Lung (tissue), 12 donors: ENCODE measurements around the gene OLR1. TPM values are rescaled to one million over a fixed set of nuclear protein-coding genes. Genes with fewer than 3 reads are reported as not detected.

Source experiments
- ATAC-seq: fragments of 200-7000 bp; cut with Tn5 transposase; one replicate; pipeline ENCODE4 v1.9.1; 2020; ENCODE audit warnings: moderate number of reproducible peaks; ENCODE audit not compliant: insufficient read depth, low FRiP score
- DNase-seq, 3 donors: peaks; one replicate each; pipeline ENCODE4 v3.0.0-alpha.2; 2013 to 2017
- H3K27ac ChIP-seq, 2 donors: one replicate each; pipeline ENCODE4 v1.5.1; 2013; ENCODE audit warnings: mild to moderate bottlenecking in 2 of 2, moderate library complexity in 2 of 2, control low read depth in 1 of 2, inconsistent platforms in 1 of 2, low read depth in 1 of 2, low read length in 1 of 2
- H3K27me3 ChIP-seq, 3 donors: one replicate each; pipeline ENCODE4 v1.5.1; 2013; ENCODE audit warnings: low read length in 2 of 3; ENCODE audit not compliant: control insufficient read depth in 3 of 3, insufficient read depth in 3 of 3
- H3K36me3 ChIP-seq, 4 donors: one replicate each; pipeline ENCODE4 v1.5.1; 2013; ENCODE audit warnings: low read length in 4 of 4, mild to moderate bottlenecking in 1 of 4, moderate library complexity in 1 of 4; ENCODE audit not compliant: control insufficient read depth in 4 of 4, insufficient read depth in 4 of 4
- H3K4me1 ChIP-seq, 5 donors: one replicate each; pipeline ENCODE4 v1.5.1; 2013; ENCODE audit warnings: low read length in 5 of 5, mild to moderate bottlenecking in 2 of 5, moderate library complexity in 1 of 5; ENCODE audit not compliant: control insufficient read depth in 5 of 5, insufficient read depth in 5 of 5
- H3K4me3 ChIP-seq: one replicate; pipeline ENCODE4 v1.5.1; 2013; ENCODE audit warnings: mild to moderate bottlenecking, control low read depth, moderate library complexity
- H3K9ac ChIP-seq, 2 donors: one replicate each; pipeline ENCODE4 v1.5.1; 2013; ENCODE audit warnings: low read length in 2 of 2, control low read depth in 1 of 2; ENCODE audit not compliant: insufficient read depth in 1 of 2
- H3K9me3 ChIP-seq, 4 donors: one replicate each; pipeline ENCODE4 v1.5.1; 2013; ENCODE audit warnings: low read length in 3 of 4, mild to moderate bottlenecking in 1 of 4, moderate library complexity in 1 of 4; ENCODE audit not compliant: control insufficient read depth in 4 of 4, insufficient read depth in 3 of 4
- WGBS, 2 donors: extraction: QIAGEN DNeasy Blood & Tissue Kit; methylation state at CpG; one replicate each; pipeline ENCODE4 v1.1.7; 2013; 5-methylcytosine and 5-hydroxymethylcytosine counted together
- polyA plus RNA-seq, 2 donors: library from polyadenylated mRNA; stranded (reverse); fragments of 200-250 nt; gene quantifications; one replicate each; pipeline ENCODE4 v1.2.1, GENCODE V29; 2013
- total RNA-seq, 2 donors: library from RNA; depleted of rRNA in 1 of 2; stranded (reverse); fragments of >200 nt in 1 of 2; gene quantifications; one replicate each; pipeline ENCODE4 v1.2.1, GENCODE V29; 2014 to 2021
- TF ChIP-seq, protein P1 (sequence below): IDR thresholded peaks from 2 replicates; pipeline ENCODE4 v1.5.1; 2012; ENCODE audit warnings: mild to moderate bottlenecking; ENCODE audit errors: control extremely low read depth, extremely low read depth
- donor health status: control.
- donor health status: control.
- donor health status: Bipolar disorder and iron deficiency.
- donor health status: healthy.
- donor health status: DM: yes; HTN: yes; CAD: no.

The OLR1 gene
- total and polyA plus RNA-seq, 4 donors = 11.3 to 52.1 (median 21.6) TPM

DNA sequence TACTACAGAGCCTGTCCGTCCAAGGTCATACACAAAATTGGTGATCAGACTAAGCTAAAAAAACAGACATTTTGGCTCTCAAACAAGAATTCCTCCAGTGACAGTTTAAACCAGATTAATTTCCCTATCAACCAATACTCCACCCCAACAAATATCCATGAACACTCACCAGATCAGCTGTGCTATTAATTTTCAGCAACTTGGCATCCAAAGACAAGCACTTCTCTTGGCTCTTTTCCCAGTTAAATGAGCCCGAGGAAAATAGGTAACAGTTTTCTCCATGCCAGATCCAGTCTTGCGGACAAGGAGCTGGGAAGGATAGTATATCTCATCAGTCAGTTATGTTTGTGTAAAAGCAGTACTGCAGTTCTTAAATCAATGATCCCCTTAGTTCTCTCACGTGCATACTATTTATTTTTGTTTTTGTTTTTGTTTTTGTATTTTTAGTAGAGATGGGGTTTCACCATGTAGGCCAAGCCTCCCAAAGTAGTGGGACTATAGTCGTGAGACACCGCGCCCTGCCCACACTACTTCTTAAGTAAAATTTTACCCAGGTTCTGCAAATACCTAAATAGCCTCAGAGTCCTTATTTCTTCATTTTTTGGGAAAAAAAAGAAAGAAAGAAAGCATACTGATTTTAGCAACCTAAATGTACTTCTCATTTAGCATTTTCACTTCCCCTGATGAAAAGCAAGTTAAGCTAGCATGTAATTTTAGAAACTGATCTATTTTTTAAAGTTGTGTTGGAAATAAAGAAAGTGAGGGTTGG, 11.1 kb downstream of the OLR1 start:
- DNase-seq (no peak), ATAC-seq (no peak)
- TF ChIP-seq, protein P1, sequence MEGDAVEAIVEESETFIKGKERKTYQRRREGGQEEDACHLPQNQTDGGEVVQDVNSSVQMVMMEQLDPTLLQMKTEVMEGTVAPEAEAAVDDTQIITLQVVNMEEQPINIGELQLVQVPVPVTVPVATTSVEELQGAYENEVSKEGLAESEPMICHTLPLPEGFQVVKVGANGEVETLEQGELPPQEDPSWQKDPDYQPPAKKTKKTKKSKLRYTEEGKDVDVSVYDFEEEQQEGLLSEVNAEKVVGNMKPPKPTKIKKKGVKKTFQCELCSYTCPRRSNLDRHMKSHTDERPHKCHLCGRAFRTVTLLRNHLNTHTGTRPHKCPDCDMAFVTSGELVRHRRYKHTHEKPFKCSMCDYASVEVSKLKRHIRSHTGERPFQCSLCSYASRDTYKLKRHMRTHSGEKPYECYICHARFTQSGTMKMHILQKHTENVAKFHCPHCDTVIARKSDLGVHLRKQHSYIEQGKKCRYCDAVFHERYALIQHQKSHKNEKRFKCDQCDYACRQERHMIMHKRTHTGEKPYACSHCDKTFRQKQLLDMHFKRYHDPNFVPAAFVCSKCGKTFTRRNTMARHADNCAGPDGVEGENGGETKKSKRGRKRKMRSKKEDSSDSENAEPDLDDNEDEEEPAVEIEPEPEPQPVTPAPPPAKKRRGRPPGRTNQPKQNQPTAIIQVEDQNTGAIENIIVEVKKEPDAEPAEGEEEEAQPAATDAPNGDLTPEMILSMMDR = no peak
- Histone ChIP-seq H3K27ac (no peak overlapping the region), H3K9ac (no peak overlapping the region), H3K9me3 (no peaks in the 10 kb centered on the region), H3K4me3 (no peak overlapping the region), H3K4me1 (no peaks in the 10 kb centered on the region), H3K27me3 (no peaks in the 10 kb centered on the region), H3K36me3 (no peaks in the 10 kb centered on the region)
- WGBS, 2 donors = 64 to 78% methylated on average over 7 of the region's 7 CpGs

DNA sequence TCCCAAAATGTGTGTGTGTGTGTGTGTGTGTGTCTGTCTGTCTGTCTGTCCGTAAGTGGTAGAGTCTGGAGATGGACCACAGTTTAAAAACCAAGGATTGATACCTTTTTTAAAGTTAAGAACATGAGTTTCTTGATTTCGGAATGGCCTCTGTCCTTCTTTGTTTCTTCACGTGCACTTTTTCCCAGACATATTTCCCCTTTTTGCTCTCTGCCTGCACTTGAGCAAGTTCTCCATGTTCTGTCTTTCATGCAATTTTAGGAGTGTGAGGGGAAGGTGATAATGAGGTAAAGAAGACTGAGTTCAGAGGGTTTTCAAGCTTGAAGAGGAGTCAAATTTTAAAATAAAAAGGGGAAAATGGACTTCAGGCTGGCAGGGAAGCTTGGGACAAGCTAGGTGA, 12.7 kb downstream of the OLR1 start:
- TF ChIP-seq, protein P1 = no peak
- Histone ChIP-seq H3K27ac (no peak overlapping the region), H3K27me3 (no peaks in the 10 kb centered on the region), H3K36me3 (no peaks in the 10 kb centered on the region), H3K4me1 (no peaks in the 10 kb centered on the region), H3K4me3 (no peak overlapping the region), H3K9me3 (no peaks in the 10 kb centered on the region), H3K9ac (no peak overlapping the region)
- DNase-seq (no peak), ATAC-seq (no peak)
- 32 to 55% methylated on average over 3 of the region's 3 CpGs for WGBS, 2 donors

DNA sequence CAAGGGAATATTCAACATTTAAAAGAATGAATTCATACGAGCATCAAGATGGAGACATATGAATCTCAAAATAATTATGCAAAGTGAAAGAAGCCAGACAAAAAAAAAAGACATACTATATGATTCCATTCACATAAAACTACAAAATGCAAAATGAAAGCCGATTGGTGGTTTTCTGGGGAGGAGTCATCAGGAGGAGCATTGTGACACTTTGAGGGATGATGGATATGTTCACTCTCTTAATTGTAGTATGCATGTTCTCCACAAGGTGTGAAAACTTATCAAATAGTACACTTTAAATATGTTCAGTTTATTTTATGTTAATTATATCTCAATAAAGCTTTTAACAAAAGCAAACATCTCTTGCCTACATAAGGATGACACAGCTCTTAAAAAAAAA, 13.5 kb downstream of the OLR1 start:
- Histone ChIP-seq H3K9me3 (no peaks in the 10 kb centered on the region), H3K9ac (no peak overlapping the region), H3K4me1 (peaks cover 0 to 7% (median 2%) of the 10 kb centered on the region in 5 donors), H3K36me3 (no peaks in the 10 kb centered on the region), H3K27ac (no peak overlapping the region), H3K27me3 (no peaks in the 10 kb centered on the region), H3K4me3 (no peak overlapping the region)
- DNase-seq = no peak
- WGBS, 2 donors = 90 to 92% methylated on average over 2 of the region's 2 CpGs
- ATAC-seq = no peak
- TF ChIP-seq, protein P1 = no peak
